ENCODE results near the gene SGK2. TPM values are rescaled to one million over a fixed set of nuclear protein-coding genes. Genes with fewer than 3 reads are reported as not detected.

Gene SGK2
- total RNA-seq, 1 experiment from 2014 or later = not detected

DNA sequence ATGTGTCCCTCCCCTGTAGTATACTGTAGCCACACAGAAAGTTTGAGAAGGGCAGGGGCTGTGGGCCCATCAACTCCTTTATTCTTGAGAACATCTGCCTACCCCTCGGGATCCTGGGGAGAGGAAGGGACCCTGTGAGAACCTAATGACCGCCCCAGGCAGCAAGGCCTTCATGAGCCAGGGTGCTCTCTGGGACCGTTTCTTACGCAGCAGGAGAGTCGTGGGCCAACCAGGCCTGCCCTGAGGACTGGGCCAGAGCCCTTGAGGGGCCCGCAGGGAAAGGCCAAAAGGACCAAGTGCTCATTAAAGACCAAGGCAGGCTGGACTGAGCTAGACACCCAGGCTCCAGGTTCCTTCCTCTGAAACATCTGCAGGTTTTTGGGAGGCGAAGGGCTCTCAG, 5.2 kb downstream of the SGK2 start:
- H3K27me3 ChIP-seq (ENCODE audit: low read length) = no peaks in the 10 kb centered on the region
- H3K4me2 ChIP-seq (ENCODE audit: low read depth, low read length, poor library complexity, severe bottlenecking) = no peak overlapping the region
- H3K4me1 ChIP-seq (ENCODE audit: low read length) = no peaks in the 10 kb centered on the region
- no peaks in the 10 kb centered on the region for H4K20me1 ChIP-seq (ENCODE audit: insufficient read depth, low read depth, low read length)
- no peaks in the 10 kb centered on the region for H3K9me2 ChIP-seq (replicated peaks; ENCODE audit: insufficient read depth, low read length)
- no peak overlapping the region for H3K9ac ChIP-seq (ENCODE audit: low read length)
- no peaks in the 10 kb centered on the region for H3K36me3 ChIP-seq (ENCODE audit: insufficient read depth, low read length)
- H3K79me2 ChIP-seq (ENCODE audit: low read length) = no peaks in the 10 kb centered on the region
- no peak overlapping the region for H3K4me3 ChIP-seq (ENCODE audit: low read length)
- H3K9me3 ChIP-seq (ENCODE audit: low read length) = no peaks in the 10 kb centered on the region
- no peak overlapping the region for H2AFZ ChIP-seq (ENCODE audit: low read length)
- no peak for DNase-seq
- H3K27ac ChIP-seq (ENCODE audit: low read length) = no peak overlapping the region

DNA sequence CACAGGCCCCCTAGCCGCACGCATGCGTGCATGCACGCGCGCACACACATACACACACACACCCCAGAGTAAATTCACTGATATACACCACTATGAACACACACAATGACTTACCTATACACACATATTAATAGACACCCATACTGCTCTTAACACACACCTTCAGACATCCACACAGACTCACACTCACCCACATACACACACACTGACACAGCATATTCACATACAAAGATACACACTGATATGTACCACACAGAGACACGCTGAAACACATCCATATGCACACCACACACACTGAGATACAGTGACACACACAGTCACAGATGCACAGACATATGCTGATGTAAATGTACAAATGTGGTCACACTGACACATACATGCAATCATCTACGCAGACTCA, 5.6 kb downstream of the SGK2 start:
- Histone ChIP-seq H2AFZ (ENCODE audit: low read length) (no peak overlapping the region), H3K4me3 (ENCODE audit: low read length) (no peak overlapping the region), H3K27me3 (ENCODE audit: low read length) (no peaks in the 10 kb centered on the region), H3K27ac (ENCODE audit: low read length) (no peak overlapping the region), H3K9me2 (replicated peaks; ENCODE audit: insufficient read depth, low read length) (no peaks in the 10 kb centered on the region), H4K20me1 (ENCODE audit: insufficient read depth, low read depth, low read length) (no peaks in the 10 kb centered on the region), H3K9ac (ENCODE audit: low read length) (no peak overlapping the region), H3K79me2 (ENCODE audit: low read length) (no peaks in the 10 kb centered on the region), H3K9me3 (ENCODE audit: low read length) (no peaks in the 10 kb centered on the region), H3K4me2 (ENCODE audit: low read depth, low read length, poor library complexity, severe bottlenecking) (no peak overlapping the region), H3K4me1 (ENCODE audit: low read length) (no peaks in the 10 kb centered on the region), H3K36me3 (ENCODE audit: insufficient read depth, low read length) (no peaks in the 10 kb centered on the region)
- DNase-seq = no peak

DNA sequence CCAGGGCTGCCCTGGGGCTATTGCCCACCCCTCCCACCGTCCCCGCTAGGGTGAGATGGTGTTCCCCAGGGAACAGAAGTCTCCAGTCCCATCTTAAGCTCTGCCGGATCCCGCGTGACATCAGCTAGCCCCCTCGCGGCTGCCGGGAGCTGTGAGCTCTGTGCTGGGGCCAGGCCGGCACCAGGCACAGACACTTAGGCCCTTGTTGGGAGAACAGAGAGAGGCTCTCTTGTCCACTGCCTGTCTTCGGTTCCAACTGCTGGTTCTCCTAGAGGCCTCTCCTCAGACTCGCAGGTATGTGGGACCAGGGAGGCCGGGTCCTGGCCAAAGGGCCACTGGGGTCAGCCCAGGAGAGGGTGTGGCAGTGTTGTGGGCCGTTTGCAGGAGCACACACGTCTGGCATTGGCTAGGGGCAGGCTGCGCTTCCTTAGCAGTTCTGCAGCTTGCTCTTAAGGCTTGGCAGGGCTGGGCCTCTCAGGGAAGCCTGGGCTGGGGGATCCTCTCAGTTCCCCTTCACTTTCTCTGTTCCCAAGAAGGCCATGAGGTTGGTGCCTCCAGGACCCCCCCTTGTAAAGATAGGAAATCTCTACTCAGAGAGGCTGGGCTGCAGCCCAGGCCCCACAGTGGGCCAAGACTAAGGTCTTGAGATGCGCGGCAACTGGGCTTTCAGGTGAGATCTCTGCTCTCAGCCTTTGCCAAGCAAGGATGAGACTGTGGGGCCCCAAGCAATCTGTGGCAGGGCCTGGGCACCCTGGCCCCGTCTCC, 6.3 kb downstream of the SGK2 start:
- Histone ChIP-seq H3K4me2 (ENCODE audit: low read depth, low read length, poor library complexity, severe bottlenecking) (no peak overlapping the region), H2AFZ (ENCODE audit: low read length) (no peak overlapping the region)

DNA sequence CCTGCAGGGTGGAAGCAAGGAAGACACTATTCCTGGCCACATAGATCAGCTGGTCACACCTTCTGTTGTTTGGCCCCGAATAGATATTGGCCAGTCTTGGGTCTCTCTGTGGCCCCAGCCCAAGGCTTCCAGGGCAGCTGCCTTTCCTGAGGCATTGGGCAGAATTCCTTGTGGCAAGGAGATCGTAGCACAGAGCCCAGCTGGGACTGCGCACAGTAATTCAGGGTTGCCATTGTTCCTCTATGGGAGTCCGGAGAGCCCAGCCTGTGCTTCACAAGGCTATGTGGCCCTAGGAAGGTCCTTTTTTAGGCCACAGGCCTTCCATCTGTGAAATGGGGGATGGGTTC, 6.9 kb downstream of the SGK2 start:
- H3K4me2 ChIP-seq (ENCODE audit: low read depth, low read length, poor library complexity, severe bottlenecking) = no peak overlapping the region
- no peak overlapping the region for H3K4me3 ChIP-seq (ENCODE audit: low read length)
- no peaks in the 10 kb centered on the region for H3K4me1 ChIP-seq (ENCODE audit: low read length)
- no peak overlapping the region for H2AFZ ChIP-seq (ENCODE audit: low read length)
- H3K9me2 ChIP-seq (replicated peaks; ENCODE audit: insufficient read depth, low read length) = no peaks in the 10 kb centered on the region
- H3K9ac ChIP-seq (ENCODE audit: low read length) = no peak overlapping the region
- no peaks in the 10 kb centered on the region for H3K79me2 ChIP-seq (ENCODE audit: low read length)
- no peaks in the 10 kb centered on the region for H3K9me3 ChIP-seq (ENCODE audit: low read length)
- H3K36me3 ChIP-seq (ENCODE audit: insufficient read depth, low read length) = no peaks in the 10 kb centered on the region
- DNase-seq = no peak
- no peaks in the 10 kb centered on the region for H4K20me1 ChIP-seq (ENCODE audit: insufficient read depth, low read depth, low read length)
- H3K27me3 ChIP-seq (ENCODE audit: low read length) = no peaks in the 10 kb centered on the region
- H3K27ac ChIP-seq (ENCODE audit: low read length) = no peak overlapping the region

More for the DNA sequence above, 6.3 kb downstream of the SGK2 start:
- Histone ChIP-seq H3K4me3 (ENCODE audit: low read length) (no peak overlapping the region), H3K9ac (ENCODE audit: low read length) (no peak overlapping the region), H3K4me1 (ENCODE audit: low read length) (no peaks in the 10 kb centered on the region), H3K79me2 (ENCODE audit: low read length) (no peaks in the 10 kb centered on the region), H3K9me3 (ENCODE audit: low read length) (no peaks in the 10 kb centered on the region), H4K20me1 (ENCODE audit: insufficient read depth, low read depth, low read length) (no peaks in the 10 kb centered on the region), H3K9me2 (replicated peaks; ENCODE audit: insufficient read depth, low read length) (no peaks in the 10 kb centered on the region), H3K36me3 (ENCODE audit: insufficient read depth, low read length) (no peaks in the 10 kb centered on the region), H3K27me3 (ENCODE audit: low read length) (no peaks in the 10 kb centered on the region), H3K27ac (ENCODE audit: low read length) (no peak overlapping the region)
- no peak for DNase-seq

DNA sequence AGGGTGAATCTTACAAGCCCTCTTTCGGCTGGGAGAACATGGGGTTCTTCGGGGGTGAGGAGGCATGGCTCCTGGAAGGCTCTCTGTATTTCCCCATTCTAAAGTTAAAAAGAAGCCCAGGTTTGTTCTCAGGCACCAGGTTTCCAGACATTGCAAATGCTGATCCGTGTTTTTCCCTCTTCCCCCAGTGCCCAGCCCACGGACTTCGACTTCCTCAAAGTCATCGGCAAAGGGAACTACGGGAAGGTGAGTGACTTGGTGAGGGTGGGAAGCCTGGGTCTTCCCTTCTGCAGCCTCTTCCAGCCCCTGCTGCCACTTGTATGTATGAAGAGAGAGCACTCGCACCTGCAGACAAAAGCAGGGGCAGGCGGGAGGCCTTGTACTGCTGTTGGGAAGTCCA, 8.7 kb downstream of the SGK2 start:
- no peaks in the 10 kb centered on the region for H3K9me2 ChIP-seq (replicated peaks; ENCODE audit: insufficient read depth, low read length)
- no peaks in the 10 kb centered on the region for H3K4me1 ChIP-seq (ENCODE audit: low read length)
- H4K20me1 ChIP-seq (ENCODE audit: insufficient read depth, low read depth, low read length) = no peaks in the 10 kb centered on the region
- H3K36me3 ChIP-seq (ENCODE audit: insufficient read depth, low read length) = no peaks in the 10 kb centered on the region
- no peaks in the 10 kb centered on the region for H3K9me3 ChIP-seq (ENCODE audit: low read length)
- no peak overlapping the region for H3K9ac ChIP-seq (ENCODE audit: low read length)
- DNase-seq = no peak
- H3K27me3 ChIP-seq (ENCODE audit: low read length) = no peaks in the 10 kb centered on the region
- H2AFZ ChIP-seq (ENCODE audit: low read length) = no peak overlapping the region
- H3K27ac ChIP-seq (ENCODE audit: low read length) = no peak overlapping the region
- H3K79me2 ChIP-seq (ENCODE audit: low read length) = no peaks in the 10 kb centered on the region
- H3K4me2 ChIP-seq (ENCODE audit: low read depth, low read length, poor library complexity, severe bottlenecking) = no peak overlapping the region
- no peak overlapping the region for H3K4me3 ChIP-seq (ENCODE audit: low read length)

DNA sequence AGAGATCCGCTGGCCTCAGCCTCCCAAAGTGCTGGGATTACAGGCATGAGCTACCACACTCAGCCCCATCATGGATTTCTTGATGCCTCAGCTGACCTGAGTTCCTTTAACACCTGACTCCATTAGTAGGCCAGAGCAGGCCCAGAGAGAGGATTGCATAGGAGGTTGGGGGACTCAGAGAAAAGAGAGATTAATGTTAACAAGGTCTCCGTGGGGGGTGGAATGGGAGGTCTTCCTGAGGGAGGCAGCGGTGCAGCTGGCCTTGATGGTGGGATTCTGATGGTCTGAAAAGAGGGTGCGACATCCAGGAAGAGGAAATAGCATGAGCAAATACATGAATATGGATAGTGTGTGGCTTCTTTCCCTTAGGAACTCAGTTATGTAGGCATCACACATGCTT, 9.9 kb downstream of the SGK2 start:
- Histone ChIP-seq H3K27me3 (ENCODE audit: low read length) (no peaks in the 10 kb centered on the region), H2AFZ (ENCODE audit: low read length) (no peak overlapping the region), H3K79me2 (ENCODE audit: low read length) (no peaks in the 10 kb centered on the region), H3K36me3 (ENCODE audit: insufficient read depth, low read length) (no peaks in the 10 kb centered on the region), H3K4me3 (ENCODE audit: low read length) (no peak overlapping the region), H3K9me2 (replicated peaks; ENCODE audit: insufficient read depth, low read length) (no peaks in the 10 kb centered on the region), H3K4me1 (ENCODE audit: low read length) (no peaks in the 10 kb centered on the region), H3K9ac (ENCODE audit: low read length) (no peak overlapping the region), H3K9me3 (ENCODE audit: low read length) (no peaks in the 10 kb centered on the region), H4K20me1 (ENCODE audit: insufficient read depth, low read depth, low read length) (no peaks in the 10 kb centered on the region), H3K4me2 (ENCODE audit: low read depth, low read length, poor library complexity, severe bottlenecking) (no peak overlapping the region), H3K27ac (ENCODE audit: low read length) (no peak overlapping the region)
- no peak for DNase-seq

DNA sequence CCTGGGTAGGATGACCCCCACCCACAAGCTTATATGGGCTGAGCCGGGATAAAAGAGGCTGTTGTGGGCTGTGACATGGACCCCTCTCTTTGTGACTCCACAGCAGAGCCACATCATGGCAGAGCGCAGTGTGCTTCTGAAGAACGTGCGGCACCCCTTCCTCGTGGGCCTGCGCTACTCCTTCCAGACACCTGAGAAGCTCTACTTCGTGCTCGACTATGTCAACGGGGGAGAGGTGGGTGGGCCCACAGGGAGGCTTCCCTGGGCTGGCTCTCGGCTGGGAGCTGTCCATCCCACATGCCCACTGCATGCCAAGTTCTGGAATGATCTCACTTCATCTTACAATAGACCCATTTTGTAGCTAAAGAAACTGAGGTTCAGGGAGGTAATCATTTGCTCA, 10.5 kb downstream of the SGK2 start:
- H3K79me2 ChIP-seq (ENCODE audit: low read length) = no peaks in the 10 kb centered on the region
- H3K27ac ChIP-seq (ENCODE audit: low read length) = no peak overlapping the region
- H3K9me3 ChIP-seq (ENCODE audit: low read length) = no peaks in the 10 kb centered on the region
- no peaks in the 10 kb centered on the region for H3K36me3 ChIP-seq (ENCODE audit: insufficient read depth, low read length)
- no peak overlapping the region for H3K4me3 ChIP-seq (ENCODE audit: low read length)
- no peak overlapping the region for H3K4me2 ChIP-seq (ENCODE audit: low read depth, low read length, poor library complexity, severe bottlenecking)
- no peaks in the 10 kb centered on the region for H3K9me2 ChIP-seq (replicated peaks; ENCODE audit: insufficient read depth, low read length)
- H3K9ac ChIP-seq (ENCODE audit: low read length) = no peak overlapping the region
- DNase-seq = no peak
- H3K4me1 ChIP-seq (ENCODE audit: low read length) = no peaks in the 10 kb centered on the region
- H2AFZ ChIP-seq (ENCODE audit: low read length) = no peak overlapping the region
- H4K20me1 ChIP-seq (ENCODE audit: insufficient read depth, low read depth, low read length) = no peaks in the 10 kb centered on the region
- no peaks in the 10 kb centered on the region for H3K27me3 ChIP-seq (ENCODE audit: low read length)

DNA sequence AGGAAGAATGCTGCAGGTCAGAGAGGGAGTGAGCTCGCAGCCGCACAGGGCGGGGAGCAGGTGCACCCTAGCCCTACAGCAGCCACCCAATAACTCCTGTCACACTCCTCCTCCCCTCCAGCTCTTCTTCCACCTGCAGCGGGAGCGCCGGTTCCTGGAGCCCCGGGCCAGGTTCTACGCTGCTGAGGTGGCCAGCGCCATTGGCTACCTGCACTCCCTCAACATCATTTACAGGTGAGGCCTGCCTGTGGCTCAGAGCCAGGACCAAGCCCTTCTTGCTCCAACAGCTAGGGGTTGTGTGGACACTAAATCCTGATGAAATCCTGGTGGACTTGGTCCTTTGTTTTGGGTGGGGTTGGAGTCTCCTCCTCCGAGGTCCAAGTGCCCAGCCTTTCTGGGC, 11.7 kb downstream of the SGK2 start:
- H3K36me3 ChIP-seq (ENCODE audit: insufficient read depth, low read length) = no peaks in the 10 kb centered on the region
- no peak overlapping the region for H2AFZ ChIP-seq (ENCODE audit: low read length)
- H3K9me2 ChIP-seq (replicated peaks; ENCODE audit: insufficient read depth, low read length) = no peaks in the 10 kb centered on the region
- H3K9ac ChIP-seq (ENCODE audit: low read length) = no peak overlapping the region
- no peaks in the 10 kb centered on the region for H4K20me1 ChIP-seq (ENCODE audit: insufficient read depth, low read depth, low read length)
- H3K4me1 ChIP-seq (ENCODE audit: low read length) = no peaks in the 10 kb centered on the region
- no peak overlapping the region for H3K4me3 ChIP-seq (ENCODE audit: low read length)
- H3K4me2 ChIP-seq (ENCODE audit: low read depth, low read length, poor library complexity, severe bottlenecking) = no peak overlapping the region
- H3K9me3 ChIP-seq (ENCODE audit: low read length) = no peaks in the 10 kb centered on the region
- no peaks in the 10 kb centered on the region for H3K27me3 ChIP-seq (ENCODE audit: low read length)
- H3K27ac ChIP-seq (ENCODE audit: low read length) = no peak overlapping the region
- DNase-seq = no peak
- H3K79me2 ChIP-seq (ENCODE audit: low read length) = no peaks in the 10 kb centered on the region

All from Karpas-422 (cell line).